ENCODE data around the gene KIF7.

GRCh38 chr15:89628301-89628700 is 27.0 kb downstream of the KIF7 start:
- TF ChIP-seq CTCF (IDR thresholded peaks at IDR 0.05; ENCODE audit: poor library complexity, severe bottlenecking) (no peak), EZH2 (IDR thresholded peaks at IDR 0.05; ENCODE audit: borderline replicate concordance, insufficient read depth, low read length, poor library complexity, severe bottlenecking) (no peak)
